SH-SY5Y (cell line): Measurements from ENCODE around the gene FLNB.

Source experiments
- GATA2 ChIP-seq: IDR thresholded peaks from 2 replicates; pipeline ENCODE4 v1.6.1; 2011; ENCODE audit warnings: mild to moderate bottlenecking, low read depth, low read length
- GATA3 ChIP-seq: IDR thresholded peaks from 2 replicates; pipeline ENCODE4 v1.6.1; 2011; ENCODE audit warnings: low read depth, mild to moderate bottlenecking, low read length, moderate library complexity

- no peak for TF ChIP-seq GATA3
- no peak for TF ChIP-seq GATA2
Measured at GRCh38 chr3:58116985-58117384, 108.8 kb downstream of the FLNB start.
